OCI-LY7 (cell line): ENCODE measurements around the gene PPM1H. TPM values are rescaled to one million over a fixed set of nuclear protein-coding genes. Genes with fewer than 3 reads are reported as not detected.

Experiments used
- BruUV-seq: library from RNA; stranded (reverse); fragments of 400-500 nt; replicated peaks from 2 replicates; lab custom pipeline; 2021; lab: Mats Ljungman, UMichigan
- CTCF ChIA-PET: fragments of 300-600 bp; sonication (Branson Sonifier 250); formaldehyde crosslinking; loops from one replicate; lab custom pipeline; 2022; ENCODE audit warnings: antibody characterized with exemption; ENCODE audit not compliant: unreplicated experiment; lab: Charles Lee
- POLR2A ChIA-PET: fragments of 300-600 bp; sonication (Branson Sonifier 250); formaldehyde crosslinking; loops from one replicate; lab custom pipeline; 2022; ENCODE audit warnings: antibody characterized with exemption; lab: Charles Lee
- DNase-seq: peaks from one replicate; pipeline ENCODE4 v3.0.0-alpha.2; 2015; ENCODE audit warnings: low spot score
- H2AFZ ChIP-seq: fragments of 200-600 bp; sonication (generic), shearing (Covaris generic); 2 replicates; pipeline ENCODE4 v1.6.1; 2014; ENCODE audit warnings: mild to moderate bottlenecking, antibody characterized with exemption, low read length, moderate library complexity
- H3K27ac ChIP-seq: fragments of 200-600 bp; sonication (generic); 2 replicates; pipeline ENCODE4 v1.5.1; 2014; ENCODE audit warnings: mixed run types, low read depth, mild to moderate bottlenecking, moderate library complexity, low read length, inconsistent platforms; ENCODE audit not compliant: poor library complexity, severe bottlenecking
- H3K36me3 ChIP-seq: fragments of 200-600 bp; sonication (generic); 2 replicates; pipeline ENCODE4 v1.6.1; 2014; ENCODE audit warnings: mild to moderate bottlenecking, antibody characterized with exemption, low read length, moderate library complexity, mixed read lengths; ENCODE audit not compliant: insufficient read depth
- H3K4me1 ChIP-seq: fragments of 200-600 bp; sonication (generic); 2 replicates; pipeline ENCODE4 v1.5.1; 2014; ENCODE audit warnings: mild to moderate bottlenecking, low read length; ENCODE audit not compliant: insufficient read depth, poor library complexity, severe bottlenecking
- H3K4me2 ChIP-seq: fragments of 200-600 bp; sonication (generic); 2 replicates; pipeline ENCODE4 v1.6.1; 2014; ENCODE audit warnings: mild to moderate bottlenecking, low read length
- H3K4me3 ChIP-seq: fragments of 200-600 bp; sonication (generic); 2 replicates; pipeline ENCODE4 v1.5.1; 2014; ENCODE audit warnings: mild to moderate bottlenecking, low read depth, low read length; ENCODE audit not compliant: poor library complexity, severe bottlenecking
- H3K79me2 ChIP-seq: fragments of 200-600 bp; sonication (generic); 2 replicates; pipeline ENCODE4 v1.6.1; 2016; ENCODE audit warnings: low read depth, mild to moderate bottlenecking, low read length, moderate library complexity, mixed read lengths; ENCODE audit not compliant: insufficient read depth
- H3K9me2 ChIP-seq: fragments of 200-600 bp; sonication (generic); 2 replicates; pipeline ENCODE4 v1.6.1; 2016; ENCODE audit warnings: mild to moderate bottlenecking, low read length, mixed read lengths; ENCODE audit not compliant: insufficient read depth
- H3K9me3 ChIP-seq: fragments of 200-600 bp; sonication (generic); 2 replicates; pipeline ENCODE4 v1.6.1; 2014; ENCODE audit warnings: mild to moderate bottlenecking, mixed run types, low read length, mixed read lengths
- H4K20me1 ChIP-seq: fragments of 200-600 bp; sonication (generic); 2 replicates; pipeline ENCODE4 v1.6.1; 2014; ENCODE audit warnings: mild to moderate bottlenecking, antibody characterized with exemption, low read length, moderate library complexity, mixed read lengths; ENCODE audit not compliant: insufficient read depth
- EZH2phosphoT487 ChIP-seq: fragments of 200-600 bp; sonication (generic); IDR thresholded peaks from 2 replicates; pipeline ENCODE4 v1.6.1; 2018; ENCODE audit warnings: low read depth, borderline replicate concordance, mild to moderate bottlenecking, mixed run types, antibody characterized with exemption, low read length, moderate library complexity, mixed read lengths
- intact Hi-C: fragments of 100-400 bp; cut with micrococcal nuclease; formaldehyde crosslinking; loops from one replicate; pipeline ENCODE4 v1.10.0; 2022; ENCODE audit not compliant: unreplicated experiment
- total RNA-seq, 2 experiments: library from RNA; depleted of rRNA in 1 of 2; stranded (reverse); fragments of >200 nt in 1 of 2; shearing (Covaris generic) in 1 of 2; gene quantifications; 2 replicates each; pipeline ENCODE4 v1.2.3, GENCODE V29; 2014 to 2022
- TF ChIP-seq, protein P1 (sequence below): fragments of 200-600 bp; sonication (generic); conservative IDR thresholded peaks from 2 replicates; pipeline ENCODE4 v1.5.1; 2014; ENCODE audit warnings: mild to moderate bottlenecking, antibody characterized with exemption, low read length, moderate library complexity, mixed read lengths

Gene PPM1H
- total RNA-seq, 2 experiments from 2014 or later = 2.0 to 3.4 TPM

DNA sequence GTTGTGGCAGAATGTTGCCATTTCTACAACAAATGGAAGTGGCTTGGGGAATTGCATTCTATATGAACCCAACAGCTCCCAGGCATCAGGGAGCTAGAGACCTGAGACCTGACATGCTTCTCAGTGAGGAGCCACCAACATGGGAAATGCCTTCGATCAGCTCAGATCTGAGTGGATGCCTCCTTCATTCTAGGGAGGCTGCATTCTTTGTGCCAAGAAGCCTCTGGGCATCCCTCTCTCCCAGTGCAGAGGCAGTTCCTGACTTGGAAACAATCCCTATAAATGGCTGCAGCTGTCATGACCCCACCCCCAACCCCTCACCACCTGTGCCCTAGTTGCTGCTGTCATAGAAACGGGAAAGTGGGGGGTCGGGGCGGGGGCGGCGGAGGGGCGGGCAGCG, 196.3 kb downstream of the PPM1H start:
- TF ChIP-seq EZH2phosphoT487 = no peak
- TF ChIP-seq, protein P1, sequence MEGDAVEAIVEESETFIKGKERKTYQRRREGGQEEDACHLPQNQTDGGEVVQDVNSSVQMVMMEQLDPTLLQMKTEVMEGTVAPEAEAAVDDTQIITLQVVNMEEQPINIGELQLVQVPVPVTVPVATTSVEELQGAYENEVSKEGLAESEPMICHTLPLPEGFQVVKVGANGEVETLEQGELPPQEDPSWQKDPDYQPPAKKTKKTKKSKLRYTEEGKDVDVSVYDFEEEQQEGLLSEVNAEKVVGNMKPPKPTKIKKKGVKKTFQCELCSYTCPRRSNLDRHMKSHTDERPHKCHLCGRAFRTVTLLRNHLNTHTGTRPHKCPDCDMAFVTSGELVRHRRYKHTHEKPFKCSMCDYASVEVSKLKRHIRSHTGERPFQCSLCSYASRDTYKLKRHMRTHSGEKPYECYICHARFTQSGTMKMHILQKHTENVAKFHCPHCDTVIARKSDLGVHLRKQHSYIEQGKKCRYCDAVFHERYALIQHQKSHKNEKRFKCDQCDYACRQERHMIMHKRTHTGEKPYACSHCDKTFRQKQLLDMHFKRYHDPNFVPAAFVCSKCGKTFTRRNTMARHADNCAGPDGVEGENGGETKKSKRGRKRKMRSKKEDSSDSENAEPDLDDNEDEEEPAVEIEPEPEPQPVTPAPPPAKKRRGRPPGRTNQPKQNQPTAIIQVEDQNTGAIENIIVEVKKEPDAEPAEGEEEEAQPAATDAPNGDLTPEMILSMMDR = no peak
- BruUV-seq = no TSS peak
- ChIA-PET POLR2A (no interaction called here), CTCF (no interaction called here)
- Histone ChIP-seq H3K4me3 (no peak overlapping the region), H3K27ac (no peak overlapping the region), H4K20me1 (no peaks in the 10 kb centered on the region), H3K9me3 (no peaks in the 10 kb centered on the region), H2AFZ (no peak overlapping the region), H3K79me2 (no peaks in the 10 kb centered on the region), H3K4me2 (no peak overlapping the region), H3K4me1 (no peaks in the 10 kb centered on the region), H3K36me3 (no peaks in the 10 kb centered on the region), H3K9me2 (no peaks in the 10 kb centered on the region)
- DNase-seq = no peak
- intact Hi-C loops = no loop called here

DNA sequence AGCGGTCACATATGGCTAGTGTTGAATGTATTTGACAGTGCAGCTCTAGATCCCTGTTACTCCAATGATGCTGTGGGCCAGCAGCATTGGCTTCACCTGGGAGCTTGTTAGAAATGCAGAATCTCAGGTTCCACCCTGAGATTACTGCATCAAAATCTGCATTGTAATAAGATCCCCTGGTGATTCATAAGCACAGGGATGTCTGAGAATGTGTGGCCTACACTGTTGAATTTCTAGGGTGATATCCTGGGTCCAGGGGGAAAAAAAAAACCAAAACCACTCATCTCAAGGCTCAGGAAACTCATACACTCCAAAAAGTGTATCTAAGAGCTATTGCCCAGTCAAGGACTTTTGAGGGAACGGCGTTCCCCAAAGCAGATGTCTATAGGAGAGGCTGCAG, 196.8 kb downstream of the PPM1H start:
- ChIA-PET CTCF (no interaction called here), POLR2A (interaction anchor here (0.9 kb wide), 1 partner anchor 11 kb away, joined by 3 read pairs; no protein-coding TSS in a partner anchor)
- intact Hi-C loops = no loop called here
- no peak for TF ChIP-seq EZH2phosphoT487
- TF ChIP-seq, protein P1 = no peak
- DNase-seq = no peak
- Histone ChIP-seq H3K4me1 (no peaks in the 10 kb centered on the region), H2AFZ (no peak overlapping the region), H3K9me2 (no peaks in the 10 kb centered on the region), H3K9me3 (no peaks in the 10 kb centered on the region), H3K36me3 (no peaks in the 10 kb centered on the region), H4K20me1 (no peaks in the 10 kb centered on the region), H3K27ac (no peak overlapping the region), H3K79me2 (no peaks in the 10 kb centered on the region), H3K4me3 (no peak overlapping the region), H3K4me2 (no peak overlapping the region)
- no TSS peak for BruUV-seq

DNA sequence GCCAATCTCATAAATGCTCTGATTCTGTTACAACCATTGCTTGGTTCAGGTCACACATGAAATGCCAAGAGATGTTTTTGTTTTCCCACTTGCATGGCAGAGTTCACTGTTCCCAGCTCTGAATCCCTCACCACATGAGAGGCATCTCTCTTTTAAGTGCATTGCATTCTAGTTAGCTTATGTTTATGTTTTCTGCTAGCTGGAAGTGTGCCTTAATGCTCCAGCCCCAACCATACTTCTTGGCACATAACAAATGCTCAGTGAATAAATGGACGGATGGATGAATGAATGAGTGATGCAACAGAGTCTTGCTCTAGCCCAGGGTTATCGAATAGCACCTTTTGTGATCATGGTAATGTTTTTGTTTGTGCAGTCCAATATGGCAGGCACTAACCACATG, 197.3 kb downstream of the PPM1H start:
- no peaks in the 10 kb centered on the region for H3K9me2 ChIP-seq
- H3K4me2 ChIP-seq = no peak overlapping the region
- H4K20me1 ChIP-seq = no peaks in the 10 kb centered on the region
- TF ChIP-seq, protein P1 = no peak
- TF ChIP-seq EZH2phosphoT487 = no peak
- no peak for DNase-seq
- H3K27ac ChIP-seq = no peak overlapping the region
- no TSS peak for BruUV-seq
- POLR2A ChIA-PET = interaction anchor here (0.9 kb wide), 1 partner anchor 11 kb away, joined by 3 read pairs; no protein-coding TSS in a partner anchor
- CTCF ChIA-PET = no interaction called here
- H2AFZ ChIP-seq = no peak overlapping the region
- H3K79me2 ChIP-seq = no peaks in the 10 kb centered on the region
- H3K36me3 ChIP-seq = no peaks in the 10 kb centered on the region
- H3K9me3 ChIP-seq = no peaks in the 10 kb centered on the region
- no peaks in the 10 kb centered on the region for H3K4me1 ChIP-seq
- H3K4me3 ChIP-seq = no peak overlapping the region
- intact Hi-C loops = no loop called here
